GM06990 (cell line): ENCODE measurements around the gene CD226.

ENCODE experiments used
- DNase-seq: peaks from one replicate; pipeline ENCODE4 v3.0.0-alpha.2; 2011; ENCODE audit not compliant: insufficient read length; ENCODE audit errors: extremely low read depth
- H3K27me3 ChIP-seq: replicated peaks from 2 replicates; pipeline ENCODE4 v1.6.0; 2011; ENCODE audit warnings: low read length; ENCODE audit not compliant: control insufficient read depth, insufficient read depth
- H3K36me3 ChIP-seq: 2 replicates; pipeline ENCODE4 v1.5.1; 2011; ENCODE audit warnings: low read length; ENCODE audit not compliant: control insufficient read depth, insufficient read depth
- H3K4me3 ChIP-seq: replicated peaks from 2 replicates; pipeline ENCODE4 v1.5.1; 2011; ENCODE audit warnings: low read depth, mild to moderate bottlenecking, control low read depth, low read length
- CTCF ChIP-seq: IDR thresholded peaks from 2 replicates; pipeline ENCODE4 v1.5.1; 2011; ENCODE audit warnings: low read length, control low read depth, mild to moderate bottlenecking, inconsistent platforms; ENCODE audit not compliant: insufficient read depth, poor library complexity, severe bottlenecking

The CD226 gene

GRCh38 chr18:69841117-69841516 is 106.6 kb downstream of the CD226 start:
- Histone ChIP-seq H3K4me3 (no peak overlapping the region), H3K36me3 (no peaks in the 10 kb centered on the region), H3K27me3 (no peaks in the 10 kb centered on the region)
- no peak for DNase-seq
- no peak for TF ChIP-seq CTCF

GRCh38 chr18:69840445-69840844 is 107.2 kb downstream of the CD226 start:
- Histone ChIP-seq H3K36me3 (no peaks in the 10 kb centered on the region), H3K4me3 (no peak overlapping the region), H3K27me3 (no peaks in the 10 kb centered on the region)
- DNase-seq = no peak
- TF ChIP-seq CTCF = no peak

GRCh38 chr18:69840001-69840400 is 107.7 kb downstream of the CD226 start:
- DNase-seq = no peak
- Histone ChIP-seq H3K36me3 (no peaks in the 10 kb centered on the region), H3K27me3 (no peaks in the 10 kb centered on the region), H3K4me3 (no peak overlapping the region)
- no peak for TF ChIP-seq CTCF

GRCh38 chr18:69839497-69839896 is 108.2 kb downstream of the CD226 start:
- no peak for TF ChIP-seq CTCF
- no peak overlapping the region for H3K4me3 ChIP-seq
- no peak for DNase-seq
- H3K27me3 ChIP-seq = no peaks in the 10 kb centered on the region
- H3K36me3 ChIP-seq = no peaks in the 10 kb centered on the region

- Histone ChIP-seq H3K36me3 (no peaks in the 10 kb centered on the region), H3K4me3 (no peak overlapping the region), H3K27me3 (no peaks in the 10 kb centered on the region)
- DNase-seq = no peak
- no peak for TF ChIP-seq CTCF
Observed at GRCh38 chr18:69838620-69839411, 108.9 kb downstream of the CD226 start.
